Measurements from ENCODE around the gene MYF5.

MYF5 gene

DNA sequence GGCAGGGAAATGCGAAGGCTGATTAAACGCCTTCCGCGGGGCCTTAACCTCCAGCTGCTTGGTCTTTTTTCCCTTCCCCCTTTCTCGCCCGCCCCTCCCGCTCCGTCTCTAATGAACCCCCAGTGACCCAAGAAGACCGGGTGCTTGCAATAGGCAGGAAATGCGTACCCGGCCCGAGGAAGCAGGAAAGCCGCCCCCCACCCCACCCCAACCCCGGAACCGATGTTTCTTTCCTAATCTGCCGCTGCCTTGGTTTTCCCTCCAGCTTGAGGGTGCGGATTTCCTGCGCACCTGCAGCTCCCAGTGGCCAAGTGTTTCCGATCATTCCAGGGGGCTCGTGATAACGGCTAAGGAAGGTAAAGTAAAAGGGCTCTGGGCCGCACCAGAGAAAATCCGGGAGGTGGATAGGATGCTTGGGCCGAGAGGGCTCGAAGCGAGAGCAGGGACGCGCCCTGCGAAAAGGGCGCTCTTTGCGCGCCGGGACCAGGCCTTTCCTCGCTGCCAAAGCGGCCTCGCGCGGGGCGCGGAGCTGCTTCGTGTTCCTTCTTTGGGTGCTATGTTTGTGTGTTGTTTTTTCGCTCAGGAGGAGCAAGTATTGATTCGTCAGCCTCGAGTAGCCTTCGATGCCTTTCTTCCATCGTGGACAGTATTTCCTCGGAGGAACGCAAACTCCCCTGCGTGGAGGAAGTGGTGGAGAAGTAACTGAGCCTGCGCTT lies 8.3 kb upstream of the MYF5 start:
- no peak for DNase-seq

DNA sequence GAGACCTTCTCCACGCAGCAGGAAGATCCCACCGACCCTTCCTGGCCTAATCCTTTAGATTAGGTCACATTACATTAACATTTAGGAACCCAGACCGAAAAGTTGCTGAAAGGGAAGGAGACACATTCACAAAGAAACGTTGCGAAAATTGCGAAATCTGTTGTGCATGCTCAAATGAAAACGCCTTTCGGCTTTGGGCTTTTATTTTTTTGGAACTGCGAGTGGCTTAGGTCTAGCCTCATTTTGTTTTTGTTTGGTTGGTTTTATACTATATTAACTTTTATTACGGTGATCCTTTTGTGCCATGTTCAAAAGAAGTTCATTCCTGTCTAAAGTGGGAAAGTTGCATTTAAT lies 7.8 kb upstream of the MYF5 start:
- DNase-seq = no peak

DNA sequence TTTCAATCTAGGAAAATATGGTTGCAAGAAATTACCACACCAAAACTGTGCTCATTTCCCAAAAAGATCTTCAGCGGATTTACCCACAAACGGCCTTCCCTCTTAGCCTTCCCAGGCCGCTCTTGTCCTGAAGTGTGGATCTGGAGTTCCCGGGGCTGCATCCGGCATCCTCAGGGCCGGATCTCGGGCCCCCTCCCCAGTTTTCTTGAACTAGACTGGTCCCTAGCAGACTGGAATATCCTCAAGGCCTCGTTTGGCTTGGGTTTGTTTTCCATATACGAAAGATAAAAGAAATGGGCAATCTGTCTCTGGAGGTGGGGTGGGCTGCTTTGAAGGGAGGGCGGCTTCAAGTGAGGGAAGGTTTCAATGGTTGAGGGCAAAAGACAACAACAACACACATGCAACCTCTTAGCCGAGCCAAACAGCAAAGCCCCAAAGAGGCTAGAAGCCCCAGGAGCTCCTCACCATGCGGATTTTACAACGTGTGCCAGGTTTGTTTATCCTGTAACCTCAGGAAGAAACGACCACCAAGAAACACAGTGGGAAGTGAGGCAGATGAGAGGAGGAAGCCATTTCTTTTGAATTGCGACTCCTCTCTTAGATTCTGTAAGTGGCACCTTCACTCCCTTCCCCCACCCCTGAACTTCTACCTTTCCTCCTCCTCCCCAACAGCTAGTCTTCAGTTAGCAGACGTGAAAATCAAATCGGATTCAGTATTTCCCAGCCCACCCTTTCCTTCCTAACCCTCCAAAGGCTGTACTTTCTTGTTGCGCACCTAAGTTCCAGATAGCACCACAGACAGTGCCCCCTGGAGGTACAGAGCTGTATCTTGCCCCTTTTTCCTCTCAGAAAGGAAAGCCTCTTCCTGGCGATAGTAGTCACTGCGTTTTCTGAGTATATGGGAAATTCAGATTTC lies 6.6 kb upstream of the MYF5 start:
- no peak for DNase-seq

DNA sequence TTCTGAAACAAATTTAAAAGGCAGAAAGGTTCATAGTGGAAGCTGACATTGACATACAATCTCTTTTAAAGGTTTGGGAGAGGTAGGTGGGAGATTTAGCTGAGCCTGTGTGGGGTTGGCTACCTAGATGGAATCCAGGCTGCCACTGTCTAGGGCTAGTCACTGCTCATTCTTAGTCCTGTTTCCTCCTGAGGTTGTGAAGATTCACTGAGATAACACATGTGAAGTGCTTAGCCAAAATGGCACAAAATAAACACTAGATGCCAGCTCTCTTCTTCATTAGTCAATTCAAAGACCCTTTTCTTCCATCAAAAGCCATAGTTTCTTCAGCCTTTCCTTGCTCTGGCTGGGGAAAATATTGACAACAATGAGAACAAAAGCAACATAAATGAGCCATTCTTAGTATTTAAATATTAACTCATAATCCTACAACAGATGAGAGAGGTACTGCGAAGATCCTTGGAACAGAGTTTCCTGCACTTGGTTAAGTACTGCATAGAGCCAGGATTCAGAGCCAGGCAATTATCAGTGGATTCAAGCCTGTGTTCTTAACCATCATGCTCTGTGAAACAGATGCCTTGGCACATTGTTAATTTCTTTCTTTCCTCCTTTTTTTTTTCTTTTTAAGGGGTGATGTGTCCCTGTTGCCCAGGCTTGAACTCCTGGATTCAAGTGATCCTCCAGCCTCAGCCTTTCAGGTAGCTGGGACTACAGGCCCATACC lies 5.8 kb upstream of the MYF5 start:
- no peak for DNase-seq

DNA sequence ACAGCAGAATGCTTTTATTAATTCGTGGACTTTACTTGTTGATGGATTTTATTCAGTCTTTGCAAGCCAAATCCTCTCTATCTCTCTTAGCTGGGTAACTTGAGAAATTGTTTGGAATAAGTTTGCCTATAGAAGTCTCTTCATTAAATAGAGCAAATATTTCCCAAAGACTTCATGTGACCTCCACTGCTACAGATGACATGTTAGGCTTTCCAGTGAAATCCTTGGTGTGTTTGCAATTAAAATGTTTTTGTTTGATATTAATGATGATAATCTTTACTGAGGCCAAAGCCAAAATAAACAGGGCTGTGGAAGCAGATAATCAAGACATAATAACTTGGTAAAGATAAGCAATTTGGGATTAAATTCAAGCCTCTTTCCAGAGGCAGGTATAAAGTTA lies 4.8 kb upstream of the MYF5 start:
- DNase-seq = no peak

DNA sequence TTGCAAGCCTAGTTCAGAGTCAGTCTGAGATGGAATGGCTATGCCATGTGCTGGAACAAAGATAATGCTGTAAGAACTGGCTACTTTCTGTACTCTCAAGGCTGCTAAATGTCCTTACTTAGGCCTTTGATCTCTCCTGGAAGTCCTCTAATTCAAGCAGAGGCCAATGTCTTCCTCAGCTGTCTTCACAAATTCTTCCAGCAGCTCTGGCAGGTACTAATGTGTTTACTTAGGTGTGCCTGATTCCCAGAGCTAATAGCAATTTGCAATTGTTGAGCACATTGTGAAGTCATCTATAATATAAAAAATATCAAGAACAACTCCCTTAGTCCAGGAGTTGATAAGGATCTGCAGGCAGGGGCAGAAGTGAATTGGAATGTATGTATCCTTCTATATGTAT lies 3.8 kb upstream of the MYF5 start:
- no peak for DNase-seq

DNA sequence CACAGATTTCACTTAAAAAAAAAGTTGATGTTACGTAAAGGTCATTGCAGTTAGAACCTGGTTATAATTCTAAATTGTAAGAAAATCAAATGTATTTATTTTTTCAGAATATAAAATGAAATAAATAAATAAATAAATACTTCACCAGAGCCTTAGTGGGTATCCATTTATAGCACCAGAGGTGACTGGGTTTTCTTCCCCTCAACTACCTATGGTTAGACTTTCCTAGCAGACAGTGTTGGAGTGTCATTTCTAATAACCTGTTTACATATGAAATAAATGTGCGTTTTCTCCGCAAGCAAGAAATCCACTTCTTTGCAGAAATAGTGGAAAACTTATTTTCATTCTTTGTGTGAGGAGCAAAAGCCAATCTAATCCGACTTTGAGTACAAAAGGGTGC lies 3.3 kb upstream of the MYF5 start:
- no peak for DNase-seq

DNA sequence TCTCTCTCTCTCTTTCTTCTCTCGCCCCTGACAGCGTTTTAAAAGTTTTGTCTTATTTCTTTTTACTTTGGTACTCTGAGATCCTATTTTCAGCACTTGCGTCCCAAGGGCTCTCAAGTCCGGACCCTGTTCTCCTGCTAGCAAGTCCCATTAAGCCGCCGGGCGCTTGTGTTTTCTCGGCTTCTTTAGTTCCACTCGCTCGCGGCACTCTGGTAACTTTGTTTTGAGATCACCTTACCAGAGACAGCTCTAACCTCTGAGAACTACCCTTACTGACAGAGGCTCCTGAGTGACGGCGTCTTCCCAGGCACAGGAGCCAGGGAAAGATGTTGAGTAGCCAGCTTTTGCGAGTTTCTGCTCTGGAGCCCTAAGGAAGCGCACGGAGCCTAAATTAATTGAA lies 2.7 kb upstream of the MYF5 start:
- no peak for DNase-seq

DNA sequence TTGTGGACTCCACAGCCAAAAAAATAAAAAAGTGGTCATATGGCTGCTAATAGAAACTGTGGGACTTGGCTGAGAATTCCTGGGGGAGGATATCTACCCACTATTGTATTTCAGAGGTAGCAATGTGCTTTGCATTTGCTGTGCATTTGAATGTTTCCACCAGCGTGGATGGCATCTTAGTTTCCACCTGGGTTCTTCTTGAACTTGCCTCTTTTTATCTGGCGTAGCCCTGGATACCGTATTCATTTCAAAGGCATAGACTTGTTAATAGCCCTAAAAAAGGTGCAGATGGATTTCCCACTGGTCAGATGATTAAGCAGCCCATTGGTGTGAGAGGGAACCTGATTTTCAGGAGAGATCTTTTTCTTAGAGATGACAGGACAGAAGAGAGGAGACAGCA lies 1.9 kb upstream of the MYF5 start:
- DNase-seq = no peak

DNA sequence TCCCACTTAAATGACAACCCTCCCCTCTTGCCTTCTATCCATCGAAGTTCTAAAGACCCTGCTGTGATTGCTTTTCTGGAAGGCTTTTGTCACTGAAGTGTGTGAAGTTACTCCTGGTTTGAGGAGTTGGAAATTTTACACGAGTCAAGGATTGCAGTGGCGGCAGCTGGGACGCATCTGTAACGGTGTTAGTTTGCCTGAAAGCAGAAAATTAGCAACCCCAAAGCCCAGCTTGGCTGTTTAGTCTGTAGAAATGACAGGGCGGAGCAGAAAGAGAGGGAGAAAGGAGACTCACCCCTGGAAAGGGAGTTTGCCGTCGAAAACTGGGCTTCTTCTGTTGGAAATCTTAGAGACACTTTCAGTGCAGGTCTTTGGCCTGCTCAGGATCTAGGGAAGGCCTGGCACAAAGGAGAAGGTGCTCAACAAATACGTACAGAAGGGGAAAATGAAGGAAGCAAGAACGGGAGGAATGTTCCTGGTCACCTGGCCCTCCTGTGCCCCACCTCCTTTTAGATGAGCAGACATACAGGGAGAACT lies 931 bp upstream of the MYF5 start:
- no peak for DNase-seq

DNA sequence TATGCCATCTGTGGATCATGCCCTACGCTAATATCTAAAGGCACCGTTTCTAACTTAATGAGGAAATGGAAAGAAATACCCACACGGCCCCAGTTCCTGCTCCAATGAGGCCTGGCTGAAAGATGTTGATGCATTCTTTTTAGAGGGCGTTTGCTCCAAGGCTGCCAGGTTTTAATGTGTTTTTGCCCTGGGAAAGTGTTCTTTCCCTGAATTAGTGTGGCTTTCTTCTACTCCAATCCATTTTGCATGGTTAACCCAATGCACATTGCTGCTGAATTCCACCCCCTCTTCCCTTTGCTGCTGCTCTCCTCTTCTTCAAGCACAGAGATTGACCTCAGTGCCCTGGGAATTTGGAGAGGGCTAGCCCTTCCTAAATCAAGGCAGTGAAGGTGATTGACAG lies 1.1 kb downstream of the MYF5 start:
- DNase-seq = no peak

DNA sequence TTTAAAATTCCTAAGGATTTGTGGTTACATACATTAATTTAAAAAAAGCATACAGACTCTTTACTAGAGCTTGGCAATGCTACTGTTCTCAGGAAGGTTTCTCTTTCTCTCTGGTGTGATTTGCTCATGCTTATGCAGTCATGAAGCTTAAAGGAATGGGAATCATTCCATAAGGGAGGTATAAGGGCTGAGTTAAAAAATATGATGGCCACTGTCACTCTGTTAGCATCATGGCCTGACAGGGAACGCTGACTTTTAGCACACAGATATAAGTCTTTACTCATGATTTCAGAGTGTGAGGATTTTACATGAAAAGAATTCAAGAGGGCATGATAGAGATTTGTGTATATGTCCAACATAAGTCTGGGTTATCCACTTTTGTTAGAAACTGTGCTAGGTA lies 3.8 kb downstream of the MYF5 start:
- no peak for DNase-seq

DNA sequence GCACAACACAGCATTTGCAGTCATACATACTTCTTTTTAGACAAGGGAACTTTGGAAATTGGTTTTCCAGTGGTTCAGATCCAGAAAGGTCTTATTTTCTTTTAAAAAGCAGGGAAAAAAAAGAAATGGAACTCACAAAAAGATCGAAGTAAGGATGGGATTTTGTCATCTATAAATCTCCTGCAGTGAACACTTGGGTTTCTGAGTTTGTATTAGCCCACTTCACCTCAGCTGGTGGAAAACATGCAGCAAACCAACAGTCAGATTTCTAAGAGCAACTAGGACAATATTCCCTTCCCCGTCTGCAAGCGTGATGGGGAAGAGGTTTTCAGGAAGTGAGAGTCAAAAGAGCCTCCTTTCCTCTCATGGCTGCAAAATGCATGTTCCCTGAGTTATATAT lies 4.6 kb downstream of the MYF5 start:
- DNase-seq = no peak

DNA sequence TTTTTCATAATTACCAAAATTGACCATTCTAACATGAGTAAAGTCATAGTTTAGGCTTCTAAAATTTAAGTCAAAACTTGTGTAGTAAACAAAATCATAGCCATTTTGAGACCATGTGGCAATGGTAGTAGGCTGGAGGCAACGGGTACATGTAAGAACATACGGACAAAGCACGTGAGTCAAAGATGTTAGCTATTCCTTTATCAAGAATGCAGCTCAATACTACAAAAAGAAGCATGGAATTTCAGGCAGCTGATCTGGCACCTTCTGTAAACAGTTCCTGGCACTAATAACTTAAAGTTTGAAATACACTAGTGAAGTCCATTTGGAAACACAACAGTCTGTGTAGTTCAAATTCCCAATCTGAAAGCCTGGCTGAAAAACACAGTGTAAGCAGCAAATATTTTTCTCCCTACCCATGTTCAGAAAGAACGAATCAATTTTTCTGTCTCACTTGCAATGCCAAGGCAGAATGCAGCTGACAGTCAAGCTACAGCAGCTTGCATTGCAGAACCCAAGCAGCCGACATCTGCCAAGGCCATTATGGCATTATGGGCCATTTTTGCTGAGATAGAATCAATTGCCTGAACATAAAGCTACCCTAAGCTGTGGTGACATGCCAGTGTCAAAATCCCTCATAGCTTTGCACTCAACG lies 29.3 kb downstream of the MYF5 start:
- no peak for DNase-seq

DNA sequence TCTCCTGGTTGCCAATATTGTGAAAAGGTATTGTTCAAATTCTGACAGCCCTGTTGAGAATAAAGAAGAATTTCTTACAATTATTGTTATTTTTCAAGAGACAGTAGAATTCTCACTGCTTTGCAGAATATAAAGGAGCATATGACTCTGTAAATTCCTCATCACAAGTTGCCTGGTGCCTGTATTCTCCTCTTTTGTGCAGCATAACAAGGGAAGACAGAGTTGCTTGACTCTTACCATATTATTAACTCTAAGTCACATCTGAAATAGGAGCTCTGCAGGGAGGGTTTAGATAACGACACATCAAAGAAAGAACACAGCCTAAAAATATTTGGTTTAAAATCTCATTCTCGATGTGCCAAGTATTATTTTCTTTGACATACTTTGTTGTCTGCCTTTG lies 31.1 kb downstream of the MYF5 start:
- DNase-seq = no peak

DNA sequence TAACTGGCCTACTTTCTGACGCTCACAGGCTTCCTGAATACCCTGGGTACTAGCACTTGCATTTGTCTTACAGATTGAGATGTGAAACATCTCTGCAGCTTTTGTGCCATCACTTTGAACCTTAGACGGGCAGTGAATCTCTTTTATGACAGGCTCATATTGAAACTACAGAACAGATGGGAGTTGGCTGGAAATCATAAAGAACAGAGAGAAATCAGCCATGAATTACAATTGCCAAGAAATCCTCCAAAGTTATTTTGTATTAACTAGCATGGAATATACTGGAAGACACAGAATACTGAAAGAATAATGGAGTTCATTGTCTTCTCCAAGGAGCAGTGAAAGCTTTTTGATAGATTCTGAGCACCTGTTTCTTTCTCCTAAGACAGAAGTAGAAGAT lies 32.7 kb downstream of the MYF5 start:
- no peak for DNase-seq

DNA sequence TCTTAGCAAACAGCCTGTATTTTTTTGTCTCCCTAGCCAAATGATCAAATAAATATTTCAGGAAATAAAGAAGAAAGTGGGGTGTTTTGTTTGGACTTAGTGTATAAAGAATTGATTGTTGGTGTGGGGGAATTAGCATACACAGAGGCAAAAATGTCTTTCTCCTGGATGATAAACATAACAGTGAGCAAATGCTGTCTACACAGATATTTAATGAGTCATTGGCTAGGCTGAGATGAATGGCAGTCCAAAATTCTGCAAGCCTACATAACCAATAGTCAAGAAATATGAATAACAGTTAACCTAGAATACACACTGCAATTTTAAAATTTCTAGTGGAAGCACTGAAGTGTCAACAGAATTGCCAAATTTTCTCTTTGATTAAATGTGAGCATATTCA lies 35.8 kb downstream of the MYF5 start:
- DNase-seq = no peak

DNA sequence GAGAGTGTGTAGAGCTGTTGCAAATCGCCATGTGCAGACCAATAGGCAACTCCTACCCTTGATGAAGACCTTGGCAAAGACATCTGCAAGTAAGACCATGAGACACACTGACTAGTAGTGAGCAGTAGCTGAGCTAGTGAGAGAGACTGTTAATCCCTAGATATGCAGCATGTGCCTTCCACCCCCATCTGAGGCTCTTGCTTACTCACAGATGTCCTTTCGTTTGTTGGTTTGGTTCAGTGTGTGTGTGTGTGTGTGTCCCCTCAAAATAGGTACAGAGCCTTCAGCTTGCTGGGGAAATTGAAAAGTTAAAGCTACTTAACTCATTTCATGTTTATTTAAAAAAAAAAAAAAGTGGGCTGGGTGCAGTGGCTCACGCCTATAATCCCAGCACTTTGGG lies 37.6 kb downstream of the MYF5 start:
- DNase-seq = no peak

DNA sequence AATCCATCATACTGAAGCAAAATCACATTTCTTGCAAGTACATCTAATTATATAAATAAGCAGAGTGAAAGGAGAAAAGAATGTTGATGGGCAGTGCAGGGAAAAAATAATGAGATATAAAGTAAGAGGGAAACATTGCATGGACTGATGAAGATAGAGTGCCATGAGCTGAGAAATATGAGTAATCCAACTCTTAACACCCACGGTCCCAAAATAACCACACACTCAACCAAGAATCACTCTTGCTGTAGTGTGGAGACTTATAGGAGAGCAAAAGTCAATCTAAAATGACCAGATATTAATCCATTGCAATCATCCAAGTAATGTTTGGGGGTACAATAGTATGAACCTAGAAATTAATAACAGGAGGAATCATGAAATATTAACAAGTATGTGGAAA lies 40.2 kb downstream of the MYF5 start:
- no peak for DNase-seq

DNA sequence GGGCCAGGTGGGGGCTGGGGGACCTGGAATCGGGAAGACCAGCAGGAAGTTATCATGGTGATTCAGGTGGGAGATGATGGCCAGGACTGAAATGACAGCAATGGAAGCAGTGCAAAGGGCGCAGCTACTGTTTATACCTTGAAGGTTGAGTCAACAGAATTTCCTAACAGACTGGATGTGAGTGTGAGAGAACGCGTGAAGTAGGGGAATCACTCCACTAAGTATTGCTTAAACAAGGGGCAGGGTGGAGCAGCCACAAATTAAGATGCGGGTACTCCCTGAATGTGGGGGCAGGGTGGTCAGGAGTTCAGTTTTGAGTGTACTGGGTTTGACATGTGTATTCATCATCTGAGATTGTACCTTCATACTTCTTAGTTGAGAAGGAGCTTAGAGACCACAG lies 45.1 kb downstream of the MYF5 start:
- no peak for DNase-seq

DNA sequence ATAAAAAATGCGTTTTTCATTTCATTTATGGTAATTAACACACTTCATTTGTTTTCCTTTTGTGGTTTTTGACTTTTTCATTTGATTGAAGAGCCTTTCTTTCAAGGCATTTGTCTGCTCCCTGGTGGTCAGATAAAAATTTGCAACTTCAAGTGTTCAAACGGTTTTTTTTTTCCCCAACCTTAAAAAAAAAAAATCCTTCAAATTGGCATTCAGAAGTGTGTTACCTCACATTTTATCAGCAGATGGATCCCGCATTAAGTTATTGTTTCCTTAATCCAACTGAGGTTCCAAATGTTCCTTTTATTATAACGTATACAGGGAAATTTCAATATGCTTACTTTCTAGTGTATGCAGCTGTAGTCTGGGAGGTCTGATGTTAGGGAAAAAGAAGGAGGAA lies 47.2 kb downstream of the MYF5 start:
- no peak for DNase-seq

DNA sequence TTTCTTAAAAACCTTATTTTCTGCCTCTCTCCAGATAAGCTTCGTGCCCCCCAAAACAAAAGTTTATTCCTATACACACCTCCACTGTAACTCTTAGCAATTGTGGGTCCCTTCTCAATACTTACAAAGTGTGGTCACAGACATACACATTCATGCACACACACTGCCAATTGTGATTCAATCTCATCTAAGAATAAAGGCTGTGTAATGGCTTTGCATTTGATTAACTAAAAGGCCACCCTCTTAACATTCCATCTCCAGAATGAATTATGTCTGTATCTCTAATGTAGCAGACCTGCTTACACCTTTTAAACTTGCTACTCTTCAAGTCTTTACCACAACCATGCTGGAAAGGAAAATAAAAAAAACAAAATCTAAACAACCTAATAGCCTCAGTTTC lies 49.5 kb downstream of the MYF5 start:
- DNase-seq = no peak

DNA sequence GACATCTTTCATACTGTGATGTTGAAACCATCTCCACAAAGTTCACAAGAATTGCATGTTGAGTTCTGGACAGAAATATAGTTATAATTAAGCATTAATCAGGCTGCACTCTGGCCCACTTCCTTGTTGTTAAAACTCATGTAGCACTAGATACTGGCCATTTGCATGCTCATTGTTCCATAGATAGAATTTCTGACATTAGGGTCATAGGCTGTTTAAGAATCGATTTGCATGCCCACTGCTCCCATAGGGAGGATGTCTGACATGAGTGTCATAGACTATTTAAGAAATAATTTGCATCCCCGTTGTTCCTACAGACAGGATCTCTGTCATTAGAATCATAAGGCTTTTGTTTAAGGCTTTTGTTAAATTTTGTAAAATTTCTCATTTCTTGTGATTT lies 50.2 kb downstream of the MYF5 start:
- no peak for DNase-seq
